HFF-Myc (cell line): ENCODE results near the gene APEH.
A peak's percentile ranks its signal among the peaks of the same experiment; 100 is the strongest.

ENCODE experiments used
- DNase-seq: peaks from one replicate; pipeline ENCODE4 v3.0.0-alpha.2; 2011; ENCODE audit warnings: low read depth; ENCODE audit errors: extremely low read depth
- H3K4me3 ChIP-seq: replicated peaks from 2 replicates; pipeline ENCODE4 v1.5.1; 2011; ENCODE audit warnings: low read depth, mild to moderate bottlenecking, control low read depth, low read length
- TF ChIP-seq, protein P1 (sequence below): IDR thresholded peaks from 2 replicates; pipeline ENCODE4 v1.5.1; 2012; ENCODE audit warnings: mild to moderate bottlenecking, low read depth, low read length, control low read depth; ENCODE audit errors: missing control alignments

The APEH gene

DNA sequence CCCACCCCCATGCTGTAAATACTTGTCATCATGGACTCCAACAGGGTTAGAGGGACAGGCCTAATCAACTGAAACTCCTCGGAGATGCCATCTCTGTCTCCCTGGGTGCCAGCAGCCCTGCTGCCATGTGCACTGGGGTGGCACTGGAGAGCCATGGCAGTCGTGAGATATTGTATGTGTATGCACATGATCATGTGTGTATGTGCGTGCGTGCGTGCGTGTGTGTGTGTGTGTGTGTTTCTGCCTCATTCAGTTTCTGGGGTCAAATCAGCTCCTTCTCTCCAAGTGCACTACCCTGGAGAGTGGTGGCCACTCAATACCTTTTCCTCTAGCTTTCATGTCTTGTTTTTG lies 3.2 kb upstream of the APEH start:
- DNase-seq, result no peak
- H3K4me3 ChIP-seq, result no peak overlapping the region
- TF ChIP-seq, protein P1, sequence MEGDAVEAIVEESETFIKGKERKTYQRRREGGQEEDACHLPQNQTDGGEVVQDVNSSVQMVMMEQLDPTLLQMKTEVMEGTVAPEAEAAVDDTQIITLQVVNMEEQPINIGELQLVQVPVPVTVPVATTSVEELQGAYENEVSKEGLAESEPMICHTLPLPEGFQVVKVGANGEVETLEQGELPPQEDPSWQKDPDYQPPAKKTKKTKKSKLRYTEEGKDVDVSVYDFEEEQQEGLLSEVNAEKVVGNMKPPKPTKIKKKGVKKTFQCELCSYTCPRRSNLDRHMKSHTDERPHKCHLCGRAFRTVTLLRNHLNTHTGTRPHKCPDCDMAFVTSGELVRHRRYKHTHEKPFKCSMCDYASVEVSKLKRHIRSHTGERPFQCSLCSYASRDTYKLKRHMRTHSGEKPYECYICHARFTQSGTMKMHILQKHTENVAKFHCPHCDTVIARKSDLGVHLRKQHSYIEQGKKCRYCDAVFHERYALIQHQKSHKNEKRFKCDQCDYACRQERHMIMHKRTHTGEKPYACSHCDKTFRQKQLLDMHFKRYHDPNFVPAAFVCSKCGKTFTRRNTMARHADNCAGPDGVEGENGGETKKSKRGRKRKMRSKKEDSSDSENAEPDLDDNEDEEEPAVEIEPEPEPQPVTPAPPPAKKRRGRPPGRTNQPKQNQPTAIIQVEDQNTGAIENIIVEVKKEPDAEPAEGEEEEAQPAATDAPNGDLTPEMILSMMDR, result no peak

DNA sequence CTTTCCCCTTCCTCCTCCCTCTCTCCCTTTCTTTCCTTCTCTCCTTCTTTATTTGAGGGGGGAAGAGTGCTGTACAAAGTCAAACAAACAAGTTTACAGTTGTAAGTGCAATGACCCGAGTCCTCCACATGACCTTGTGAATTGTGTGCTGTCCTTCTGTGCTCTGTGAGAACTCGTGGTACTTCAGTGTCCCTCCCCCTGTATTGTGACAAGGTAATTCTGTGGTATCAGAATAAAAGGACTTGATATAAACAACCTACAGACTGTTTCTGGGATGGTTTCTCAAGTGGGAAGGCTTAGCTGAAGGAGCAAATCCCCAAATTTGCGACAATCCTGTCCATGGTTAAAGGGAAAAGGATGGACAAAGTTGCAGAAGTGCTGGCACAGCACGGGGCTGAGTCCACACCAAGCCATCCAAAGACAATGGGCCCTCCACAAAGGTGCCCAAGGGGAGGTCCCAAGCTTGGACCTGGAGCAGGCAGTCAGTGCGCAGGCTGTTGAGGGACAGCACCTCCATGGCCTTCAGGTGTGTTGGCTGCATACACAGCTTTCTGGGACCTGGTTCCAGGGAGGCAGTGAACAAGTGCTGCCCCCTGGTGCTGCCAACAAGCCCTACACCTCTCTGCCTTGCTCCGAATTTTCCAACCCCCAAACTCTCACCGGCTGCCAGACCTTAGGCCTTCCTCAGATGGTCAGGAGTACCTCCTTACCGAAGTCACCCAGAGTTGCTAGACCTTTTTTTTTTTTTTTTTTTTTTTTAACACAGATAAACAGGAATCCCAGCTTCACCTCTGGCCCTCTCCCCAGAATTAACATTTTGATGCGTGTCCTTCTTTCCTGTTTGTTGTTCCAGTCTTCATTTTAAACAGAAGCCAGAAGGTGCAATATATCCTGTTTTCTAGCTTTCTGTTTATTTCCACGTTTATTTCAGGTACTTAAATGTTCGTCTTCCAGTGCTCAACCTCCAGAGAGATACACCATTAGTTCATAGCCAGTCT lies 2.6 kb upstream of the APEH start:
- H3K4me3 ChIP-seq, result no peak overlapping the region
- TF ChIP-seq, protein P1, result peak; percentile 88
- peak; percentile 32 for DNase-seq

DNA sequence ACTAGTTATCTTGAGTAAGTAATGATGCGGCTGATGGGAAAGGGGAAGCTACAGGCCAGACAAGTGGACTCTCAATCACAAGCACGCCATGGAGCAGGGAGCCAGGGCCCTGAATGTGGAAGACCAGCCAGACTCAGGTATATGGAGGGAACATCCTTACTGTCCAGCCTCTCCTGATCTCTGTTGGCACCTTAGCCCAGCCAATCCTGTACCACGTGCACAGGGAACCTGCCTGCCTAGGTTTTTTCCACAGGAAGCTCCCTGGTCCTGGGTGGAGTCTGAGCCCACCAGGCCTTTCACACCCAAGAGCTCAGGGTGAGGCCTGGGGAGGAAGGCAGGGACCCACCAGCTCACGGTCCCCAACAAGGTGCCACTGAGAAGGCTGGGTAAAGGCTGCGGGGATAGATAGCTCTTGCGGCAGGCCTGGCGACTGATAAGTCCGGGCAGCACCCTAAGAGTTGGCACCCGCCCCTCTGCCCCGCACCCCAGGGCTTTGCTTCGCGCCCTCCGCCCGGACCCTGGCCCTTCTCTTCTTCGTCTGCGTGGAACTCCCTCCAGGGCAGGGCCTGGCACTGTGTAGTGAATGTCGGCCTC lies 933 bp upstream of the APEH start:
- no peak for DNase-seq
- peak overlapping the region; percentile 83 for H3K4me3 ChIP-seq
- TF ChIP-seq, protein P1, result no peak

DNA sequence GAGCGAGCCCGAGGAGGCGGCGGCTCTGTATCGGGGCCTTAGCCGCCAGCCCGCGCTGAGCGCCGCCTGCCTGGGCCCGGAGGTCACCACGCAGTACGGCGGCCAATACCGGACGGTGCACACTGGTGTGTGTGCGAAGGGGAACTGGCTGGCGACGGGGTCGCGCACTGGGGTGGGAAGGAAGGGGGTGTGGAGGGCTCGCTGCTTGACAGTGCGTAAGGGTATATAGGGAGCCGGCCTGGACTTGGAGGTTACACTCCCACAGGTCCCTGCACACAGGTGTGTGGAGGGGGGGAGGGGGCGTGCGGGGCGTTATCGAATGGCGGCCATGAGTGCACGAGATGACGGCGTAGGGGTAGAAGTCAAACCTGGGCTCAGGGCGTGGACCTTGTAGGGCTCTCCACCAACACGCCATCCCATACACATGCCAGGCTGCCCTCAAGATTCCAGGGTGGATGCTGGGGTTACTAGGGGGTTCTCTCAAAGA lies 389 bp downstream of the APEH start:
- DNase-seq, result no peak
- TF ChIP-seq, protein P1, result no peak
- H3K4me3 ChIP-seq, result peak overlapping the region; percentile 83

DNA sequence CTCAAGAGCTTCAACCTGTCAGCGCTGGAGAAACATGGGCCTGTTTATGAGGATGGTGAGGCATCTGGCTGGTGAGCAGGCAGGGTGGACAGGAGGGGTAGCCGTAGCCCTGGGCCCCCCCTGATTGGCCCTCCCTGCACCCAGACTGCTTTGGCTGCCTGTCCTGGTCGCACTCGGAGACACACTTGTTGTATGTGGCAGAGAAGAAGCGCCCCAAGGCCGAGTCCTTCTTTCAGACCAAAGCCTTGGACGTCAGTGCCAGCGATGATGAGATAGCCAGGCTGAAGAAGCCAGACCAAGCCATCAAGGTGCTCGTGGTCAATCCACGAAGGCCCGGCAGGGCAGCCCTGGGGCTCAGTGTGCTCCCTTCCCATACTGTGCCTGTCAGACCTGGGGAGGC lies 1.8 kb downstream of the APEH start:
- H3K4me3 ChIP-seq, result no peak overlapping the region; the same call in 1 of the 2 replicates
- no peak for DNase-seq
- TF ChIP-seq, protein P1, result no peak

DNA sequence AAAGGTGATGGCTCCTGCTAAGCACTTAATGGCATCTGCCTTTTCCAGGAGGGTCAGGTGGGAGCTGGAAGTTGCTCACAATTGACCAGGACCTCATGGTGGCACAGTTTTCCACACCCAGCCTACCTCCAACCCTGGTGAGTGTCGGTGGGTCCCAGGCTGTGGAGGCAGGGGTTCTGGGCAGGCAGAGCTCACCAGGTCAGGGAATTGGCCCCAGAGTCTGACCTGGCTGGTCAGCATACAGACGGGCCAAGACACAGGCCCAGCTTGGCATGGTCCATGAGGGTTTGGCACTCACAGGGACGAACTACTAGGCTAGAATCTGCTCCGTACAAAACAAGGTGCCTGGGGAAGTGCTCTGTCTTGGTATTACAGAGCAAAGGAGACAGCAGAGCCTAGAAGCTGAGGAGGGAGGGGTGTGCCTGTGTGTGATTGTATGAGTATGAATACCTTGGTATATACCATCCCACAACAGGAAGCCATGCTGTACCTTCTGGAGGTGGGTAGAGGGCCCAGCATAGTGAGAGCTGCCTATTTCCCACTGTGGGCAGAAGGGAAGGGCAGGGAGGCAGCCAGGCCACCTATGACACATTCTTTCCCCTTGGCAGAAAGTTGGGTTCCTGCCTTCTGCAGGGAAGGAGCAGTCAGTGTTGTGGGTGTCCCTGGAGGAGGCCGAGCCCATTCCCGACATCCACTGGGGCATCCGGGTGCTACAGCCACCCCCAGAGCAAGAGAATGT lies 6.5 kb downstream of the APEH start:
- TF ChIP-seq, protein P1, result no peak
- no peak overlapping the region for H3K4me3 ChIP-seq
- no peak for DNase-seq
